Mesendoderm (in vitro differentiated cells): Measurements from ENCODE around the gene LMBR1.

Experiments
- DNase-seq: peaks from one replicate; pipeline ENCODE4 v3.0.0; 2013
- H2AK5ac ChIP-seq: 2 replicates; pipeline ENCODE4 v1.6.1; 2013; ENCODE audit warnings: low read length, inconsistent platforms
- H2BK120ac ChIP-seq: 2 replicates; pipeline ENCODE4 v1.6.1; 2013; ENCODE audit warnings: low read depth, mild to moderate bottlenecking, low read length, moderate library complexity, mixed read lengths
- H2BK15ac ChIP-seq: replicated peaks from 2 replicates; pipeline ENCODE4 v1.6.1; 2013; ENCODE audit warnings: low read depth, mild to moderate bottlenecking, moderate library complexity
- H2BK5ac ChIP-seq: 2 replicates; pipeline ENCODE4 v1.6.1; 2013; ENCODE audit warnings: low read length, inconsistent platforms
- H3K18ac ChIP-seq: 2 replicates; pipeline ENCODE4 v1.6.1; 2013; ENCODE audit warnings: mild to moderate bottlenecking, low read length, mixed read lengths
- H3K23ac ChIP-seq: one replicate; pipeline ENCODE4 v1.6.1; 2013; ENCODE audit warnings: low read length
- H3K27ac ChIP-seq: 2 replicates; pipeline ENCODE4 v1.5.1; 2013; ENCODE audit warnings: low read depth, mild to moderate bottlenecking, inconsistent platforms, low read length, moderate library complexity
- H3K27me3 ChIP-seq: 2 replicates; pipeline ENCODE4 v1.6.1; 2013; ENCODE audit warnings: low read length, control low read depth, mild to moderate bottlenecking, inconsistent platforms; ENCODE audit not compliant: insufficient read depth, poor library complexity
- H3K36me3 ChIP-seq: 2 replicates; pipeline ENCODE4 v1.6.1; 2013; ENCODE audit warnings: low read length, inconsistent platforms; ENCODE audit not compliant: control insufficient read depth, insufficient read depth
- H3K4ac ChIP-seq: one replicate; pipeline ENCODE4 v1.6.1; 2013; ENCODE audit warnings: low read depth, mild to moderate bottlenecking, low read length, moderate library complexity
- H3K4me1 ChIP-seq: 2 replicates; pipeline ENCODE4 v1.6.1; 2013; ENCODE audit warnings: low read depth, low read length, inconsistent platforms; ENCODE audit not compliant: control insufficient read depth
- H3K4me2 ChIP-seq: 2 replicates; pipeline ENCODE4 v1.6.1; 2013; ENCODE audit warnings: low read length
- H3K4me3 ChIP-seq: 2 replicates; pipeline ENCODE4 v1.5.1; 2013; ENCODE audit warnings: mild to moderate bottlenecking, low read length
- H3K56ac ChIP-seq: one replicate; pipeline ENCODE4 v1.6.1; 2013; ENCODE audit warnings: low read length
- H3K79me1 ChIP-seq: 2 replicates; pipeline ENCODE4 v1.6.1; 2013; ENCODE audit warnings: low read length, inconsistent platforms
- H3K79me2 ChIP-seq: 2 replicates; pipeline ENCODE4 v1.6.1; 2013; ENCODE audit warnings: mild to moderate bottlenecking, low read length; ENCODE audit not compliant: control insufficient read depth, insufficient read depth
- H3K9ac ChIP-seq: 2 replicates; pipeline ENCODE4 v1.6.1; 2013; ENCODE audit warnings: low read length, inconsistent platforms
- H4K5ac ChIP-seq: one replicate; pipeline ENCODE4 v1.6.1; 2013; ENCODE audit warnings: low read length
- H4K8ac ChIP-seq: one replicate; pipeline ENCODE4 v1.6.1; 2013; ENCODE audit warnings: low read depth, mild to moderate bottlenecking, control low read depth, low read length, moderate library complexity
- WGBS: extraction: QIAGEN DNeasy Blood & Tissue Kit; methylation state at CpG from one replicate; pipeline ENCODE4 v1.1.7; 2013; ENCODE audit warnings: low lambda C conversion rate, missing lambda C conversion rate; ENCODE audit not compliant: insufficient coverage; ENCODE audit errors: extremely low coverage; 5-methylcytosine and 5-hydroxymethylcytosine counted together

LMBR1 gene

GRCh38 chr7:156669035-156669828, 223.8 kb downstream of the LMBR1 start:
- Histone ChIP-seq H3K4me1 (peaks cover 5% of the 10 kb centered on the region), H2BK5ac (no peak overlapping the region), H2BK120ac (no peak overlapping the region), H3K79me2 (no peaks in the 10 kb centered on the region), H3K27ac (no peak overlapping the region), H3K36me3 (peaks cover 3% of the 10 kb centered on the region), H3K4me3 (no peak overlapping the region), H3K4ac (no peak overlapping the region), H3K27me3 (no peaks in the 10 kb centered on the region), H3K23ac (no peak overlapping the region), H4K8ac (no peak overlapping the region), H3K18ac (no peak overlapping the region), H2BK15ac (no peak overlapping the region), H3K4me2 (no peak overlapping the region), H3K56ac (no peak overlapping the region), H4K5ac (no peak overlapping the region), H3K9ac (no peak overlapping the region), H3K79me1 (no peaks in the 10 kb centered on the region), H2AK5ac (no peak overlapping the region)
- no CpG with 5 or more reads among the region's 19 CpGs for WGBS
- no peak for DNase-seq

DNA sequence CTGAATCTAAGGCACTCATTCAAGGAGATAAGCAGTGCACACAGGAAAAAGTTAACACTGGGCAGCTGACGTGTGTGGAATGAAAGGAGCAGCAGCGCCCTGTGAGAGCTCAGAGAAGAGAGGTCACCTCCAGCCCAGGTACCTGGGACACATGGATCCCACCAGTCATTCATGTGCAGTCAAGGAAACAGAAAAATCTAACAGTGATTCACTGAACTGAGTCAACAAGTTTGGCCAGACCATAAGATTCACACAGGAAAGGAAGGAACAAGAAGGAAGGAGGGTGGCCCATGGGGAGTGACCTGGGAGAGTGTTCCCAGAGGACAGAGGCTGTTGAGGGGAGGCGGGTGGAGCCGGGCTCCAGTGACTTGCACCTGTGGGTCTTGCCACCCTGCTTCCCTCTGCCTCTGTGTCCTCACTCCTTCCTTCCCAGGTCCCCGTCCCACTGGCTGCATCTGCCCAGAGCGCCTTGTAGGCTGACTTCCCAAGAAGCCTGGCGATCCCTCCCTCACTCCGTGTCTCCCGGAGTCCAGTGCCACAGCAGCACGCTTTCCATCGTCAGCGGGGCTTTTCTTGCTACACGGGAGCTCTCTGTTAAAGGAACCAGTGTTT, 224.7 kb downstream of the LMBR1 start:
- H3K4me2 ChIP-seq: no peak overlapping the region
- peaks cover 3% of the 10 kb centered on the region for H3K36me3 ChIP-seq
- H3K56ac ChIP-seq: no peak overlapping the region
- WGBS: no CpG with 5 or more reads among the region's 13 CpGs
- H2BK120ac ChIP-seq: no peak overlapping the region
- peaks cover 5% of the 10 kb centered on the region for H3K4me1 ChIP-seq
- H2BK15ac ChIP-seq: no peak overlapping the region
- H3K4me3 ChIP-seq: no peak overlapping the region
- H3K27me3 ChIP-seq: no peaks in the 10 kb centered on the region
- no peaks in the 10 kb centered on the region for H3K79me1 ChIP-seq
- no peak overlapping the region for H3K9ac ChIP-seq
- no peak for DNase-seq
- H4K8ac ChIP-seq: no peak overlapping the region
- H2BK5ac ChIP-seq: no peak overlapping the region
- no peak overlapping the region for H4K5ac ChIP-seq
- no peaks in the 10 kb centered on the region for H3K79me2 ChIP-seq
- no peak overlapping the region for H3K23ac ChIP-seq
- no peak overlapping the region for H3K18ac ChIP-seq
- no peak overlapping the region for H2AK5ac ChIP-seq
- no peak overlapping the region for H3K27ac ChIP-seq
- H3K4ac ChIP-seq: no peak overlapping the region

DNA sequence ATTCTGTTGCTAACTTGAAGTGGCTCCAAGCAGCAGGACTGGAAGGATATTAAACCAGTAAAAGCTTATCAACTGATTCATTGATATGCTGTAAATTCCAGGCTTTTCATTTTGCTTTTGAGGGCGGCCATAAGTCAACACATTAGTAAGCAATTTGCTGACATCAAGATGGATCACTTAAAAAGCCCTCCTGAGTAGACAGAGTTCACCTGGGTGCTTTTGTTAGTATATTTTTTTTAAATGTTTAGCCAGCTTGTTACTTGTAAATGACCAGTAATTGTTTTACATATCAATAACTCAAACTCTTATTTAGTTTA, 225.9 kb downstream of the LMBR1 start:
- Histone ChIP-seq H4K8ac (no peak overlapping the region), H3K23ac (no peak overlapping the region), H3K27ac (no peak overlapping the region), H3K36me3 (no peaks in the 10 kb centered on the region), H3K18ac (no peak overlapping the region), H3K4me3 (no peak overlapping the region), H3K79me2 (no peaks in the 10 kb centered on the region), H3K4me1 (peaks cover 5% of the 10 kb centered on the region), H4K5ac (no peak overlapping the region), H3K4ac (no peak overlapping the region), H2AK5ac (no peak overlapping the region), H2BK15ac (no peak overlapping the region), H2BK5ac (no peak overlapping the region), H3K56ac (no peak overlapping the region), H3K4me2 (no peak overlapping the region), H2BK120ac (no peak overlapping the region), H3K79me1 (no peaks in the 10 kb centered on the region), H3K9ac (no peak overlapping the region), H3K27me3 (no peaks in the 10 kb centered on the region)
- WGBS: no CpG with 5 or more reads among the region's 1 CpG
- DNase-seq: peak; percentile 35

DNA sequence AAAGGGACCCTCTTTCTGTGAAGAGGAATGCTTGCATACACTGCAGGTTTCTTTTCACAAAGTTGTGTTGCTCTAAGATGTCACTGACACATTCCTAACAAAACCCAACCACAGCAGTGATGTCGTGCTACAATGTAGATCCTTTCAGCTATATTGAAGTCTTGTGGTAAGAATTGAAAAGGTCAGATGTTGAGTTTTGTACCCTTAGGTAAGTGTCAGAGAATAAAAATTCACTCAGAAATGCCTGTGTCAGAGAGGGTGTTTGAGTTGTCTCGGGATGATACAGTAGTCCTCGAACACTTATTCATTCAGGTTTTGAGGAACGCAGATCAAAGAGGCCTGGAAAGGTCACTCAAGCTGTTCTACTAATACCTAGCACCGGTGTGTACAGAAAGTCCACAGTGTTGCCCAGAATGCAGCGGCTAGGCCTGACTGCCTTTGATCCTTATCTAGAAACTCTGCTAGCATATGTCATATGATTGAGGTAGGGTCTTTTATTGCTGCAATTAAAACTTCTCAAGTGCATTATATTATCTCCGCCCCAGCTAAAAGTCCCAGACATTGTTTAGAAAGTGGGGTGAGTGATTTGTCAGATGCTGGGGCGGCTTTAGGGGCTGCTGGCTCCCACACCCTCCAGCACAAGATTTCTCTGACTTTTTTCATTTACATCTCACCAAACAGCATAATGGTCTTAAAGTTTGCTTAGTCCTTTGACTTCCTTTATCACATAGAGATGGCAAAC, 226.4 kb downstream of the LMBR1 start:
- no peak overlapping the region for H4K8ac ChIP-seq
- no peaks in the 10 kb centered on the region for H3K27me3 ChIP-seq
- H3K4me3 ChIP-seq: no peak overlapping the region
- H3K4me1 ChIP-seq: peaks cover 5% of the 10 kb centered on the region
- no peaks in the 10 kb centered on the region for H3K79me1 ChIP-seq
- no peak overlapping the region for H3K23ac ChIP-seq
- no peak overlapping the region for H4K5ac ChIP-seq
- H3K4me2 ChIP-seq: no peak overlapping the region
- H2BK5ac ChIP-seq: no peak overlapping the region
- no peak overlapping the region for H3K4ac ChIP-seq
- DNase-seq: peak; percentile 42
- H3K18ac ChIP-seq: peak overlapping the region; percentile 61
- no peak overlapping the region for H3K9ac ChIP-seq
- H3K79me2 ChIP-seq: no peaks in the 10 kb centered on the region
- H3K27ac ChIP-seq: no peak overlapping the region
- H3K56ac ChIP-seq: no peak overlapping the region
- H2AK5ac ChIP-seq: no peak overlapping the region
- H2BK15ac ChIP-seq: no peak overlapping the region
- WGBS: no CpG with 5 or more reads among the region's 8 CpGs
- no peak overlapping the region for H2BK120ac ChIP-seq
- H3K36me3 ChIP-seq: no peaks in the 10 kb centered on the region

DNA sequence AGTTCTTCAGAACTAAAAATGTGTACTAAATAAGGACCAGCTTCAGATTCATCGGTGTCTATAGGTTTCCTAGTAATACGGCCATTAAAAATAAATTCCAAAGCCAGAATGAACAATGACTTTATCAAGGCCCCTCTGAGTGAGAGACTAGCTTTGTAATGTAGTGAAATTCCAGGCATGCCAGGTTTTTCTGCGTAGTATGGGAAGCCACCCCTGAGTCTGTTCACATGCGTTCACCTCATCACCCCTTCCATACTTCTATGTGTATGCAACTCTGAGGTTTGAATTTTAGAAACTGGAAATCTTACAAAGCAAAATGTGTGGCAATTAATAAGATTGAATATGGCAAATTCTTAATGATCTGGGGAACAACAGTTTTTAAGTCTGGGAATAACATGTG, 227.9 kb downstream of the LMBR1 start:
- no peak overlapping the region for H3K4me2 ChIP-seq
- WGBS: no CpG with 5 or more reads among the region's 4 CpGs
- no peak overlapping the region for H3K23ac ChIP-seq
- no peak overlapping the region for H3K4me3 ChIP-seq
- H3K79me1 ChIP-seq: no peaks in the 10 kb centered on the region
- no peak overlapping the region for H2AK5ac ChIP-seq
- no peak overlapping the region for H3K27ac ChIP-seq
- H3K9ac ChIP-seq: no peak overlapping the region
- no peaks in the 10 kb centered on the region for H3K27me3 ChIP-seq
- H2BK15ac ChIP-seq: no peak overlapping the region
- no peaks in the 10 kb centered on the region for H3K79me2 ChIP-seq
- DNase-seq: peak; percentile 85
- H3K56ac ChIP-seq: no peak overlapping the region
- H3K36me3 ChIP-seq: no peaks in the 10 kb centered on the region
- no peak overlapping the region for H4K8ac ChIP-seq
- H3K4ac ChIP-seq: no peak overlapping the region
- H3K18ac ChIP-seq: no peak overlapping the region
- no peak overlapping the region for H4K5ac ChIP-seq
- H2BK5ac ChIP-seq: no peak overlapping the region
- peaks cover 5% of the 10 kb centered on the region for H3K4me1 ChIP-seq
- H2BK120ac ChIP-seq: no peak overlapping the region
